Measurements from ENCODE around the gene MDM1. TPM values are rescaled to one million over a fixed set of nuclear protein-coding genes. Genes with fewer than 3 reads are reported as not detected.

MDM1 gene
- total RNA-seq, 1 experiment from 2014 or later = 8.7 TPM

- no peak for DNase-seq (ENCODE audit: low read depth)
Measured at GRCh38 chr12:68356060-68356695, 24.0 kb upstream of the MDM1 start.

GRCh38 chr12:68354977-68355541 lies 22.9 kb upstream of the MDM1 start:
- DNase-seq (ENCODE audit: low read depth) = no peak

- peak; percentile 70 for DNase-seq (ENCODE audit: low read depth)
Measured at GRCh38 chr12:68352067-68352466, 19.9 kb upstream of the MDM1 start.

GRCh38 chr12:68350753-68351152 lies 18.6 kb upstream of the MDM1 start:
- DNase-seq (ENCODE audit: low read depth) = peak; percentile 21

- DNase-seq (ENCODE audit: low read depth) = no peak
Measured at GRCh38 chr12:68349921-68350606, 17.9 kb upstream of the MDM1 start.

- no peak for DNase-seq (ENCODE audit: low read depth)
Measured at GRCh38 chr12:68349220-68349621, 17.1 kb upstream of the MDM1 start.

- DNase-seq (ENCODE audit: low read depth) = no peak
Measured at GRCh38 chr12:68348419-68348818, 16.3 kb upstream of the MDM1 start.

GRCh38 chr12:68345763-68346162 lies 13.6 kb upstream of the MDM1 start:
- DNase-seq (ENCODE audit: low read depth) = no peak

- no peak for DNase-seq (ENCODE audit: low read depth)
Measured at GRCh38 chr12:68344126-68344525, 12.0 kb upstream of the MDM1 start.

- DNase-seq (ENCODE audit: low read depth) = no peak
Measured at GRCh38 chr12:68342966-68343365, 10.8 kb upstream of the MDM1 start.

GRCh38 chr12:68341822-68342221 lies 9.7 kb upstream of the MDM1 start:
- DNase-seq (ENCODE audit: low read depth) = no peak

GRCh38 chr12:68340404-68341270 lies 8.5 kb upstream of the MDM1 start:
- DNase-seq (ENCODE audit: low read depth) = no peak

- peak; percentile 35 for DNase-seq (ENCODE audit: low read depth)
Measured at GRCh38 chr12:68336889-68337303, 4.7 kb upstream of the MDM1 start.

GRCh38 chr12:68335462-68335861 lies 3.3 kb upstream of the MDM1 start:
- DNase-seq (ENCODE audit: low read depth) = no peak

- DNase-seq (ENCODE audit: low read depth) = no peak
Measured at GRCh38 chr12:68334132-68334531, 2.0 kb upstream of the MDM1 start.

- DNase-seq (ENCODE audit: low read depth) = no peak
Measured at GRCh38 chr12:68332728-68333630, 817 bp upstream of the MDM1 start.

- DNase-seq (ENCODE audit: low read depth) = no peak
Measured at GRCh38 chr12:68331500-68331868, 678 bp downstream of the MDM1 start.

- no peak for DNase-seq (ENCODE audit: low read depth)
Measured at GRCh38 chr12:68327896-68328295, 4.3 kb downstream of the MDM1 start.

GRCh38 chr12:68326716-68327115 lies 5.4 kb downstream of the MDM1 start:
- DNase-seq (ENCODE audit: low read depth) = no peak

GRCh38 chr12:68325966-68326365 lies 6.2 kb downstream of the MDM1 start:
- no peak for DNase-seq (ENCODE audit: low read depth)

- DNase-seq (ENCODE audit: low read depth) = no peak
Measured at GRCh38 chr12:68324531-68324930, 7.6 kb downstream of the MDM1 start.

All from RPMI7951 (cell line).